GM19193 (cell line): ENCODE measurements around the gene DENND2C.

Experiments used
- POLR2A ChIP-seq: IDR thresholded peaks from 4 replicates; pipeline ENCODE4 v1.6.1; 2011; ENCODE audit not compliant: insufficient read depth, insufficient read length; ENCODE audit errors: extremely low read depth

DENND2C gene

GRCh38 chr1:114595602-114596001 lies 74.2 kb downstream of the DENND2C start:
- no peak for TF ChIP-seq POLR2A

DNA sequence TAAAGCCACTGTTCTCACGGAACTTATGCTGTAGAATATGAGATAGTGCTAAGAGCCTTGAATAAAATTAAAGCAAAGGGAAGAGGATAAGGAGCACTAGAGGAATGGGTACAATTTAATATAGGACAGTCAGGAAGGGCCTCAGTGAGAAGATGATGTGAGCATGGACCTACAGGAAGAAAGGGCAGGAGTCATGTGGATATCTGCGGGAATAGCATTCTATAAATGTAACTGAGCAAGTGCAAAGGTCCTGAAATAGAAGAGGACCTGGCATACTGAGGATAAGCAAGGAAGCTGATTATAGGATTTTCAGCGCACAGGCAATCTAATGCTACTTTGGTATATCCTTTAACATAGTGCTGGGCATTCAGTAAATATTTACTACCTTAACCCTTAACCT lies 75.8 kb downstream of the DENND2C start:
- TF ChIP-seq POLR2A, result no peak

GRCh38 chr1:114589122-114589521 lies 80.7 kb downstream of the DENND2C start:
- TF ChIP-seq POLR2A, result no peak

DNA sequence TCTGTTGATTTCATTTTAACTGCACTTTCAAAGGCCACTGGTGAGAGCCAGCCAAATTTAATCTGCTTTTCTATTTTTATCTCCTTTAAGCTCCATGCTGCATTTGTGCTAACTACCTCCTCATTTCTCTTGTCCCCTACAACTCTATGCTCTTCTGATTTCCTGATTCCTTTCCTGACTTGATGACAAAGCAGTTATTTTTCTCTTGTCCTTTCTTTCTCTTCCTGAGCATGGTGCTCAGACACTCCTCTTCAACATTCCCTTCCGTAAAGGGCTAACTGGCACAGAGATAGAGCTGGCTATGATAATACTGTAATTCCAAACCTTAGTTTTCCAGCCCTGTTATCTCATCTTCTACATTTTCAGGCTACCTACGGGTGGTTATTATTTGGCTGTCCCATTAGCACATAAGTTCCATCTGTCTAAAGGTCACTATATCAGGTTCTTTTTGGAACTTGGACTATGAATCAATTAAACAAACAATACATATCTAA lies 81.6 kb downstream of the DENND2C start:
- no peak for TF ChIP-seq POLR2A

GRCh38 chr1:114587203-114587991 lies 82.5 kb downstream of the DENND2C start:
- TF ChIP-seq POLR2A, result no peak

DNA sequence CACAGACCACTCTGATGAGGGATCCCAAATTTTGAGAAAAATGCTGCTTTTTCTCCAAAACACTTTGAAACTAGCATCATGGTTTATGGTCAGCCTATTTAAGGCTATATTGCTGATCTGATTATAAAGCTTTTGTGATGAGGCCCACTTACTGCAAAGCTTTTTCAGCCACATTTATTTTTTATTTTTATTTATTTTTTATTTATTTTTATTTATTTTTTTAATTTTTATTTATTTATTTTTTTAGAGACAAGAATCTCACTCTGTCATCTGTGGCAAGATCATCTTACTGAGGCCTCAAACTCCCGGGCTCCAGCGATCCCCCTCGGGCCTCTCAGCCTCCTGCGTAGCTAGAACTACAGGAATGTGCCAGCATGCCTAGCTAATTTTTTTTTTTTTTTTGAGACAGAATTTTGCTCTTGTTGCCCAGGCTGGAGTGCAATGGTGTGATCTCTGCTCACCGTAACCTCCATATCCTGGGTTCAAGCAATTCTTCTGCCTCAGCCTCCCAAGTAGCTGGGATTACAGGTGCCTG lies 83.3 kb downstream of the DENND2C start:
- no peak for TF ChIP-seq POLR2A

GRCh38 chr1:114585231-114585630 lies 84.6 kb downstream of the DENND2C start:
- no peak for TF ChIP-seq POLR2A

DNA sequence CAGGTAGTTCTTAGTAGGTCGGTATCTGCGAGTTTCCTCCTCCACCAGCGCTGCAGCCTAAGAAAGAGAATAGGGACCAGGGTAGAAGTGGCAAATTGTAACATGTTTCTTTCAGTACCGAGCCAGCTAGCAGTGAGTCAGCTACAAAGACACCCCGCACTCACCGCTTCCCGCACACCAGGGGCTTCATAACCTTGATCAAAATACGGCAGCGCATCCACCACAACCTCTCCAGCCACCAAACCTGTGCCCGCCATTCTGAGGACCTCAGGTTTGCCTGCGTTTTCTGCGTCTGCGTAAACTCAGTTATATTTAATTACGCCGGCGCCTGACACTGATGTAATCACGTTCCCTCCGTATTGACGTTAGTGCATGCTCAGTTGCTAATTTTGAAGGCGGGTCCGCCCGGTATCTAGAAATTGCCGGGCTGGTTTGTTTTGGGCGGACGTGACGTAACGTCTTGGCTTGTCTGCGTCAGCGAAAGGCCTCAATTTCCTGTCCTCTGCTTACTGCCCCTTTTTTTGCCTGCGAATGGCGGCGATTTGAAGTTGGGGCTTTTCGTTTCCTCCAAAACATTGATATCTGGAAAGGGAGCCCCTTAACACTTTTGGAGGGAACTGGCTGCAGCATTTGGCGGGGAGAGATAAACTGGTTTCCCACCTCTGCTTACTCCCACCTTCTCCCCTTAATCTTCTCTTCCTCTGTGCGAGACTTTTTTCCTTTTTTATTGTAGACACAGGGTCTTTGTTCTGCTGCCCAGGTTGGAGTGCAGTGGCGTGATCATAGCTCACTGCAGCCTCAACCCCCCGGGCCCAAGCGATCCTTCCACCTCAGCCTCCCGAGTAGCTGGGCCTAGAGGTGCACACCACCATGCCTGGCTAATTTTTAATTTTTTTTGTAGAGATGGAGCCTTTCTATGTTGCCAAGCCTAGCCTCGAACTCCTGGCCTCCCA lies 88.2 kb downstream of the DENND2C start, which contains the start of gene BCAS2:
Gene BCAS2 (minus strand): TSS at position 281 of the 953 bp plus-strand sequence. CDS start 24 bp downstream, at position 257.
- TF ChIP-seq POLR2A, result peak; percentile 95

DNA sequence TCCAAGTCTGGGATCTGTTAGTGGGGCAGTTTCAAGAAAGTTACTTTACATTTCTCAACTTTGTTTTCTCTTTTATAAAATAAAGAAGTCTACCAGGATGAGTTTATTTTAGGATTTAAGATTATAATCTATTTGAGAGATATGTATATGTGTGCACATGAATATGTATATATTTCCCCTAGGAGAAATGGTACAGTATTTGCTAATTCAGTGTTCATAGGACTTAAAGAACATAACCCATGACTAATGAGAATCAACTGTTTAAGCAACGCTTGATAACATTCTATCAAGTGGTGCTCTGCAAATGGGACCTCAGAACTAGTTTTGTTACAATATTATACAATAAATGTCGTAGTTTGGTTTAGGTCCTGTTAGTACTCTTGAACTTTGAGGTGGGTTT lies 95.5 kb downstream of the DENND2C start:
- TF ChIP-seq POLR2A, result no peak

DNA sequence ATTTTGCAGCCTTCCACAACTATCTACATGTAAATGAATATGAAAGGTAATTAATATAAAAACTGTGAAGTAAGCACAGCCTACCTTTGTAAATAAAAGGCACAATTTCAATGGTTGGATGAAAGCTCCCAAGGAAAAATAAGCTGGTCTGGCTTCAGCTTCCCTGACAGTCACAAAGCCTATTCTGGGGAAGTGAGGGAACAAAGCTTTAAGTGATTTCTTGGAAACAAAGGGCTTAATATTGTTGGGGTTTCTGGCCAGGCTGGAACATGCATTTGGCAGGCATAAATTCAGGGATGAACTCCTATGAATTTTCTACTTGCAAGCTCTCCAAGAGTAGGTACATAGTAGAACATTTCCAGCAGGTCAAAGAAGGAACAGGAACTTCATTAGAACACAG lies 105.7 kb downstream of the DENND2C start:
- no peak for TF ChIP-seq POLR2A

GRCh38 chr1:114561333-114561732 lies 108.5 kb downstream of the DENND2C start:
- TF ChIP-seq POLR2A, result no peak

DNA sequence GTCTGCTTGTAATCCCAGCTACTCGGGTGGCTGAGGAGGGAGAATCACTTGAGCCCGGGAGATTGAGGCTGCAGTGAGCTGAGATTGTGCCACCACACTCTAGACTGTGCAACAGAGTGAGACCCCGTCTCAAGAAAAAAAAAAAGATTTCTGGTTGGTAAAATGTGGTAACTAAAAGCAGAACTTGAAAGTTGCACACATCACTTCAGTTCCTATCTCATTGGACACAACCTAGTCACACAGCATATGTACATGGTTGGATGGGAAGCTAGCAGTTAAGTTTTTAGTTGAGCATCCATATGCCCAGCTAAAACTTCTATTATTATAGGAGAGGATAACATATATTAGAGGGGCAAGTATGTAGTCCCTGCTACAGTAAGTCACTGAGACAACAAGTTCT lies 110.5 kb downstream of the DENND2C start:
- TF ChIP-seq POLR2A, result no peak

GRCh38 chr1:114558544-114558943 lies 111.3 kb downstream of the DENND2C start:
- TF ChIP-seq POLR2A, result no peak

GRCh38 chr1:114554577-114554976 lies 115.3 kb downstream of the DENND2C start:
- TF ChIP-seq POLR2A, result no peak

DNA sequence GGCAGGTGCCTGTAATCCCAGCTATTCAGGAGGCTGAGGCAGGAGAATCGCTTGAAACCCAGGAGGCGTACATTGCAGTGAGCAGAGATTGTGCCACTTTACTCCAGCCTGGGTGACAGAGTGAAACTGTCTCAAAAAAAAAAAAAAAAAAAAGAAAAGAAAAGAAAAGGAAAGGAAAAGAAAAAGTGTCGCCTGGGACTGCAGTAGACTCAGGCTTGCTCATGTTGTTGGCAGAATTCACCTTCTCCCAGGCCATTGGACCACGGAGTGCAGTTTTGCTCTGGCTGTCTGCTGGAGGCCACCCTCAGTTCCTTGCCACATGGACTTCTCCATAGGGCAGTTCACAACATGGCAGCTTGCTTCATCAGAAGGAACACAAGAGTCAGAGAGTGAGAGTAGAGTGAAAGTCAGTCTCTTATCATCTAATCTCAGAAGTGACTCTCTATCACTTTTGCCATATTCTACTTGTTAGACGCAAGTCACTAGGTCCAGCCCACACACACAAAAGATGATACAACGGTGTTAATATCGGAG lies 117.7 kb downstream of the DENND2C start:
- TF ChIP-seq POLR2A, result no peak
